ENCODE data around the gene HBB.

GRCh38 chr11:5188201-5188600 is 38.7 kb downstream of the HBB start:
- TF ChIP-seq CTCF (conservative IDR thresholded peaks at IDR 0.05; ENCODE audit: low read depth, low read length): no peak
- TF ChIP-seq FOS (IDR thresholded peaks at IDR 0.05; ENCODE audit: low read depth, low read length): no peak
